HCT116 (cell line): Measurements from ENCODE around the gene PRICKLE2. TPM values are rescaled to one million over a fixed set of nuclear protein-coding genes. Genes with fewer than 3 reads are reported as not detected.

Source experiments
- ATAC-seq: fragments of 200-7000 bp; cut with Tn5 transposase; 2 replicates; pipeline ENCODE4 v1.9.1; 2020; ENCODE audit warnings: mild to moderate bottlenecking, moderate library complexity
- BruUV-seq: library from RNA; stranded (reverse); fragments of 400-500 nt; replicated peaks from 2 replicates; lab custom pipeline; 2021; lab: Mats Ljungman, UMichigan
- CTCF ChIA-PET: fragments of 300-600 bp; sonication (Branson Sonifier 250); formaldehyde crosslinking; loops from one replicate; lab custom pipeline; 2021; ENCODE audit warnings: antibody characterized with exemption; lab: Charles Lee
- POLR2A ChIA-PET: fragments of 300-600, 350-600 bp; sonication (Branson Sonifier 250); formaldehyde crosslinking; loops from one replicate; lab custom pipeline; 2021; ENCODE audit warnings: antibody characterized with exemption; lab: Charles Lee
- RAD21 ChIA-PET, 2 experiments: fragments of 300-600 bp; sonication (Branson Sonifier 250); formaldehyde crosslinking; loops; one replicate each; lab custom pipeline; 2023; ENCODE audit warnings: low total read pairs in 2 of 2; ENCODE audit not compliant: uncharacterized antibody in 2 of 2, unreplicated experiment in 2 of 2, low non-redundant PET in 1 of 2; lab: Charles Lee
- DNase-seq: peaks from one replicate; pipeline ENCODE4 v3.0.0-alpha.2; 2010; ENCODE audit warnings: low read depth, low spot score
- H2AFZ ChIP-seq: fragments of 200-600 bp; shearing (Covaris generic), sonication (generic); 2 replicates; pipeline ENCODE4 v1.6.1; 2017; ENCODE audit warnings: low read depth, mixed run types, mixed read lengths, antibody characterized with exemption, low read length; ENCODE audit not compliant: poor library complexity, severe bottlenecking
- H3K27ac ChIP-seq: 2 replicates; pipeline ENCODE4 v1.5.1; 2012; ENCODE audit warnings: low read depth, low read length
- H3K27me3 ChIP-seq: fragments of 200-600 bp; sonication (generic); 2 replicates; pipeline ENCODE4 v1.6.1; 2016; ENCODE audit warnings: mixed run types, low read length, mixed read lengths; ENCODE audit not compliant: insufficient read depth
- H3K36me3 ChIP-seq, 2 experiments: fragments of 200-500 bp in 1 of 2; fragments of 200-600 bp in 1 of 2; sonication (Bioruptor generic) in 1 of 2; sonication (generic) in 1 of 2; 2 replicates each; pipeline versions ENCODE4 v1.5.1 to v1.6.1; 2014 to 2016; ENCODE audit warnings: low read length in 2 of 2, inconsistent platforms in 1 of 2, mixed read lengths in 1 of 2, mixed run types in 1 of 2; ENCODE audit not compliant: insufficient read depth in 2 of 2, control insufficient read depth in 1 of 2
- H3K4me1 ChIP-seq, 2 experiments: fragments of 200-600 bp in 1 of 2; sonication (generic) in 1 of 2; 2 replicates each; pipeline versions ENCODE4 v1.5.1 to v1.6.1; 2012 to 2017; ENCODE audit warnings: low read length in 2 of 2, inconsistent platforms in 1 of 2, mild to moderate bottlenecking in 1 of 2, mixed read lengths in 1 of 2, mixed run types in 1 of 2, moderate library complexity in 1 of 2; ENCODE audit not compliant: insufficient read depth in 2 of 2, control insufficient read depth in 1 of 2
- H3K4me2 ChIP-seq: fragments of 200-600 bp; sonication (generic); 2 replicates; pipeline ENCODE4 v1.6.1; 2017; ENCODE audit warnings: mixed run types, low read length, mixed read lengths
- H3K4me3 ChIP-seq, 2 experiments: fragments of 200-600 bp in 1 of 2; sonication (generic) in 1 of 2; replicated peaks in 1 of 2; 2 replicates each; pipeline ENCODE4 v1.5.1; 2011 to 2016; ENCODE audit warnings: low read length in 2 of 2, control low read depth in 1 of 2, low read depth in 1 of 2, mild to moderate bottlenecking in 1 of 2, mixed read lengths in 1 of 2, mixed run types in 1 of 2
- H3K79me2 ChIP-seq: fragments of 200-600 bp; sonication (generic); 2 replicates; pipeline ENCODE4 v1.6.1; 2017; ENCODE audit warnings: mild to moderate bottlenecking, mixed run types, low read length, moderate library complexity, mixed read lengths; ENCODE audit not compliant: insufficient read depth
- H3K9ac ChIP-seq: fragments of 200-600 bp; sonication (generic); 2 replicates; pipeline ENCODE4 v1.6.1; 2016; ENCODE audit warnings: low read length, mixed read lengths
- H3K9me2 ChIP-seq: fragments of 200-600 bp; sonication (generic), shearing (Covaris generic); 2 replicates; pipeline ENCODE4 v1.6.1; 2017; ENCODE audit warnings: mixed run types, mild to moderate bottlenecking, moderate library complexity; ENCODE audit not compliant: insufficient read depth
- H3K9me3 ChIP-seq, 2 experiments: fragments of 200-500 bp in 1 of 2; fragments of 200-600 bp in 1 of 2; sonication (Bioruptor generic) in 1 of 2; sonication (generic) in 1 of 2; 2 replicates each; pipeline ENCODE4 v1.6.1; 2014 to 2017; ENCODE audit warnings: low read length in 2 of 2, mixed read lengths in 2 of 2, inconsistent platforms in 1 of 2, low read depth in 1 of 2, mild to moderate bottlenecking in 1 of 2, mixed run types in 1 of 2, moderate library complexity in 1 of 2; ENCODE audit not compliant: control insufficient read depth in 1 of 2, insufficient read depth in 1 of 2
- H4K20me1 ChIP-seq: fragments of 200-600 bp; sonication (generic), shearing (Covaris generic); 2 replicates; pipeline ENCODE4 v1.6.1; 2017; ENCODE audit warnings: mixed run types, mild to moderate bottlenecking, moderate library complexity; ENCODE audit not compliant: insufficient read depth
- ATF3 ChIP-seq: IDR thresholded peaks from 2 replicates; pipeline ENCODE4 v1.6.1; 2012
- CBX3 ChIP-seq: IDR thresholded peaks from 2 replicates; pipeline ENCODE4 v1.6.1; 2012; ENCODE audit warnings: low read depth
- CEBPB ChIP-seq: IDR thresholded peaks from 2 replicates; pipeline ENCODE4 v1.6.1; 2012; ENCODE audit warnings: low read depth
- EGR1 ChIP-seq: IDR thresholded peaks from 2 replicates; pipeline ENCODE4 v1.6.1; 2012; ENCODE audit warnings: low read depth
- POLR2A ChIP-seq: IDR thresholded peaks from 2 replicates; pipeline ENCODE4 v1.7.0; 2011; ENCODE audit warnings: borderline replicate concordance; ENCODE audit not compliant: insufficient read depth, insufficient read length; ENCODE audit errors: extremely low read depth
- POLR2AphosphoS5 ChIP-seq: IDR thresholded peaks from 2 replicates; pipeline ENCODE4 v1.6.1; 2011; ENCODE audit warnings: mild to moderate bottlenecking, low read depth, low read length, moderate library complexity
- REST ChIP-seq: IDR thresholded peaks from 2 replicates; pipeline ENCODE4 v1.6.1; 2012; ENCODE audit warnings: low read depth
- SRF ChIP-seq: IDR thresholded peaks from 2 replicates; pipeline ENCODE4 v1.6.1; 2012; ENCODE audit warnings: low read depth
- TCF7L2 ChIP-seq: IDR thresholded peaks from 2 replicates; pipeline ENCODE4 v1.7.0; 2011; ENCODE audit warnings: borderline replicate concordance, inconsistent platforms; ENCODE audit not compliant: insufficient read depth, insufficient read length; ENCODE audit errors: extremely low read depth
- ZFX ChIP-seq: fragments of 450-650 bp; IDR thresholded peaks from 2 replicates; pipeline ENCODE4 v1.6.1; 2017
- intact Hi-C: fragments of 100-400 bp; cut with micrococcal nuclease; formaldehyde crosslinking; loops from 2 replicates; pipeline ENCODE4 v1.10.0; 2022
- total RNA-seq: library from RNA; stranded (reverse); gene quantifications from one replicate; pipeline ENCODE4 v1.2.1, GENCODE V29; 2021; ENCODE audit not compliant: unreplicated experiment

The PRICKLE2 gene
- total RNA-seq, 1 experiment from 2014 or later, result 0.05 TPM

- no peaks in the 10 kb centered on the region for H3K4me1 ChIP-seq
- H3K27ac ChIP-seq, result no peak overlapping the region
- H3K9me2 ChIP-seq, result no peaks in the 10 kb centered on the region
- no peaks in the 10 kb centered on the region for H3K79me2 ChIP-seq
- no peaks in the 10 kb centered on the region for H3K36me3 ChIP-seq
- H3K9ac ChIP-seq, result no peak overlapping the region
- no peak for TF ChIP-seq REST
- no peak for TF ChIP-seq CEBPB
- TF ChIP-seq POLR2AphosphoS5, result no peak
- TF ChIP-seq ZFX, result no peak
- no peak for TF ChIP-seq EGR1
- no peak for TF ChIP-seq ATF3
- no peak for ATAC-seq
- no peaks in the 10 kb centered on the region for H3K9me3 ChIP-seq
- H3K4me3 ChIP-seq, result no peak overlapping the region
- POLR2A ChIA-PET, result no interaction called here
- BruUV-seq, result no TSS peak
- intact Hi-C loops, result no loop called here
- H4K20me1 ChIP-seq, result no peaks in the 10 kb centered on the region
- no peak for DNase-seq
- CTCF ChIA-PET, result no interaction called here
- RAD21 ChIA-PET, result no interaction called here
- H3K27me3 ChIP-seq, result peaks cover 42% of the 10 kb centered on the region
- H2AFZ ChIP-seq, result no peak overlapping the region
- H3K4me2 ChIP-seq, result no peak overlapping the region
Measured at GRCh38 chr3:64120876-64121275, 104.4 kb downstream of the PRICKLE2 start.

GRCh38 chr3:64117483-64117882 lies 107.8 kb downstream of the PRICKLE2 start:
- H3K27me3 ChIP-seq, result peaks cover 45% of the 10 kb centered on the region
- no peaks in the 10 kb centered on the region for H3K36me3 ChIP-seq
- H3K9me2 ChIP-seq, result no peaks in the 10 kb centered on the region
- no peaks in the 10 kb centered on the region for H3K4me1 ChIP-seq
- no peak overlapping the region for H3K4me3 ChIP-seq
- H3K9ac ChIP-seq, result no peak overlapping the region
- no peaks in the 10 kb centered on the region for H4K20me1 ChIP-seq
- H2AFZ ChIP-seq, result no peak overlapping the region
- H3K4me2 ChIP-seq, result no peak overlapping the region
- no peak for ATAC-seq
- H3K9me3 ChIP-seq, result no peaks in the 10 kb centered on the region
- TF ChIP-seq CBX3, result no peak
- no peak for TF ChIP-seq ATF3
- no peak for TF ChIP-seq SRF
- TF ChIP-seq TCF7L2, result no peak
- TF ChIP-seq POLR2A, result no peak
- ChIA-PET RAD21 (no interaction called here), POLR2A (no interaction called here), CTCF (no interaction called here)
- intact Hi-C loops, result no loop called here
- H3K79me2 ChIP-seq, result no peaks in the 10 kb centered on the region
- no TSS peak for BruUV-seq
- no peak overlapping the region for H3K27ac ChIP-seq
- DNase-seq, result no peak
